HG03066 (cell line): Measurements from ENCODE around the gene C1QL2.

Experiments used
- ATAC-seq: cut with Tn5 transposase; IDR thresholded peaks from one replicate; pipeline ENCODE4 v1.9.1; 2021; ENCODE audit warnings: low read depth; ENCODE audit not compliant: unreplicated experiment

Gene C1QL2

DNA sequence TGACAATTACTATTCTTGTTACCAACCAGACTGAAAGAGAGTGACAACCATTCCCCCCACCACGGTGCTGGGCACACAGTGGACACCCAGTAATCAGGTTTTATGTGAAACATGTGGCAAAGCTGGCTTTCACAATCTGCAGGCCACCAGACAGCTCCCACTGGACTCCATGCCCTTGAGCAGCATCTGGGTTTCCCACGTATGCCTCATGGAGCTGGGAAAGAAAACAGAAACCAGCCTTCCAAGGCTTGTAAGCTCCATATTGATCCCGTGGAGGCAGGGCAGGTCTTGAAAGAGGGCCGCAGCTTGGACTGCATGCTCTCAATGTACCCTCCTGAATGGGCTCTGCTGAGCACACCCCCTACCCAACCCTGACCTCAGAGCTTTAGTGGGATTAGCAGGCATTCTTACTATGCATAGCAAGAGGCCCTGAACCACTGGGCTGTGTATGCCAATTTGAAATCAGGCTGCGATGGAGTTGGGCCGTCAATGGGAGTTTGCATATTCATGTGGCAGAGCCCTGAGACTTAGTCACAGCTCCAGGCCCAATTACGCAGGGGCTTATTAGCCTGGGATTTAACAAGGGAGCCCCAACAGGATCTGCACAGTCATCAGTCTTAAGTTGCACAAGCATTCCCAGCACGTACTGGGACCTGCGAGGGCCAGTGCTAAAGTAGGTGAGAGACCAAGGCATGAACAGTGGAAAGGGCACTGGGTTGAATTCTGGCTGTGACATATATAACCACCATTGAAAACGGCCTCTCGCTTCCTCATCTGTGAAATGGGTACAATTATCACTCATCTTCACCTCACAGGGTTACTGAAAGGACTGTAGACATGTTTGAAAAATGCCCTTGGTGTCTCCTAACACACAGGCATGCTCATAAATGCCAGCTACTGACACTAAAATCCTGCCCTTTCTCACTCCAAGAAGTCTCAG is 10.5 kb downstream of the C1QL2 start:
- ATAC-seq = no peak

GRCh38 chr2:119144806-119145205 is 13.7 kb downstream of the C1QL2 start:
- ATAC-seq = no peak

DNA sequence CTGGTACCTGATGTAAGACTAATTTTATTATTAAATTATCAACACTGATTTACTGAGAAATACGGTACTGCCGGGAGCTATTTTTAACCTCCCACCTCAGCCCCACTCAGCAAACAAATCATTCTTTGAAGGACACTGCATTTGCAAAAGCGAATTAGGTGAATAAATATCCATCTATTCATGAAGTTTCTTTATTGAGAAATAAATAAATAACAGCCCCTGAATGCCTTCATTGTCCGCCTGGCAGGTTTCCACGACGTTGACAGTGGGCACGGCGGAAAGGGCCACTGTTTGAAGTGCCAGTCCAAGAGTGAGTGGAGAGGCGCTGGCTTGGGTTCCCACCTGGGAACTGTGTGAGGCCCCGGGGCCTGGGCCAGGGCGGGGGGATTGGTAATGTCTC is 15.7 kb downstream of the C1QL2 start:
- no peak for ATAC-seq

DNA sequence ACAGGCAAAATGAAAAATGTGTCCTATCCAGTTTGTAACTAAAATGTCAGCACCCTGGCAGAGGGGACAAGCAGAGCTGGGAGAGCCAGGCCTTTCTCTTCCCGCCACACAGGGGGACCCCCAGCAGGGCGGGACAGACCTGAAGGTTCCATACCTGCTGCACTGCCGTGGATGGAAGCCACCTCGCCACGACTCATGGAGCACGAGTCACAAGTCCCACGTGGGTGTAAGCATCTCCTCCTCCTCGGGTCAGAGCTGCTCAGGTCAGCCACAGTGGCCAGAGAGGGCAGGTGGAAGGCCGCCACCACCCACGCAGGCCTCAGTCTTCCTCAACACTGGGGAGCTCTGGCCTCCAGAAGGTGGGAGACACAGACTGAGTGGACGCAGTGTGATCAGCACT is 21.0 kb downstream of the C1QL2 start:
- ATAC-seq = no peak

GRCh38 chr2:119136872-119137271 is 21.7 kb downstream of the C1QL2 start:
- no peak for ATAC-seq

- ATAC-seq = no peak
Measured at GRCh38 chr2:119136093-119136492, 22.5 kb downstream of the C1QL2 start.

DNA sequence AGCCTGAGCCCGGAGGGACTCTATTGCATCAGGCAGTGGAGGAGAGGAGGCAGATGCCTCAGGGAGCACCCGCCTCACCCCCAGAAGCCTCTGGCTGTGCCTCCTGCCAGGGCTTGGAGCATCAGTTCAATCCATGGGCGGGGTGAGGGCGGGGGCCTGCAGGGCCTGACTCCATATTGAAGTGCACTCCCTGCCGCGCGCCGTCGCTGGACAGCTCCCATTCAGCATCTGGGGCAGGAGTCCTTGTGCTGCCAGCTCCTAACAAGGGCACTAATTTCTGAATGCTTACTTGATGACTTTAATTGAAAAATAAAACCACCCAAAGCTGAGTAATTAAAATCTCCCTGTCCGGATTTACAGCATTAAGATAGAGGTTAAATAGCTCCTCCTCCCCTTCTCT is 23.8 kb downstream of the C1QL2 start:
- no peak for ATAC-seq

DNA sequence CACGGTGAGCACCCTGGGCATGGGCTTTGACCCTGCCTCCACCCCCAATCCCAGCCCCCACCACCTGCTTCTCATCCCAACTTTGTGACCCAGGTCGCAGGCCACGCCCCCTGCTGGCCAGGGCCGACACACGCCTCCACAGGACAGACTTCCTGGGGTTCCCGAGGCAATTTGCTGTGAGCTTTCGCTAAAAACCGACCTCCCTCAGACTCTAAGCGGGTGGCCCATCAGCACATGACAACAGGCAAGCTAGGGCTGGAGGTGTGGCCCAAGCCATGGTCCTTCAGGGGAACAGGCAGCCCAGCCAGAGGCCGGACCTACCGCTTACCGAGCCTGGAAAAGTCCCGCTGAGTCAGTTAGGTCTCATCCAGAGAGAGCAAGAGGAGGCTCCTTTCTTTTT is 31.9 kb downstream of the C1QL2 start:
- ATAC-seq = no peak

DNA sequence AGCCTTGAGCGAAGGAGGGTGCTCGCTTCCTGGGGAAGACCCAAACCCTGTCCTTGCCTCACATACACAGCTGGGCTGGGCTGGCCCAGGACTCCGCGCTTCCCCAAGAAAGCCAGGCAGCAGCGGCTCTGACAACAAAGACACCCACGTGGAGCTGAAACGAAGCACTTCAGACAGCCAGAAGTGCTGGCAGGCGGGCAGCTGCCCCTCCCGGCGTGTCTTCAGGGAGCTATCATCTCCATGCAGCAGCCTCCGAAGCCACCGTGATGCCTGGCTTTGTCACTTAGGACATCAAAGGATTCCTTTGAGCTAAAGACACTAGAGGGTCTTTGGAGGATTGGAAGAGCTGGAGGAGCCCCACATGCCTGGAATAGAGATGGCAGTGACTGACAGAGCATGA is 35.2 kb downstream of the C1QL2 start:
- ATAC-seq = no peak

DNA sequence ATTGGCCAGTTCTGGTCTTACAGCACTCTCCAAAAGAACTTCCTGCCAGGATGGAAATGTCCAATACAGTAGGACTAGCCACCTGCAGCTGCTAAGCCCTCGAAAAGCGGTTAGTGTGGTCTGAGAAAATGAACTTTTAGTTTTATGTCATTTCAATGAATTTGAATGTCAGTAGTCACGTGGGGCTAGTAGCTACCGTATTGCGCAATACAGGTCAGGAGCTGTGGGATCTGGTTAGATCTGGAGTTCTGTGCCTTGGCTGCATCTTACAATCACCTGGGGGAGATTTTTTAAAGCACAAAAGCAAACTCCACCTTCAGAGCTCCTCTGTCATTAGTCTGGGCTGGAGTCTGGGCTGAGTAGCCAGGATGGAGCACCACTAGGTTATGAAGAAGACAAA is 35.9 kb downstream of the C1QL2 start:
- no peak for ATAC-seq

DNA sequence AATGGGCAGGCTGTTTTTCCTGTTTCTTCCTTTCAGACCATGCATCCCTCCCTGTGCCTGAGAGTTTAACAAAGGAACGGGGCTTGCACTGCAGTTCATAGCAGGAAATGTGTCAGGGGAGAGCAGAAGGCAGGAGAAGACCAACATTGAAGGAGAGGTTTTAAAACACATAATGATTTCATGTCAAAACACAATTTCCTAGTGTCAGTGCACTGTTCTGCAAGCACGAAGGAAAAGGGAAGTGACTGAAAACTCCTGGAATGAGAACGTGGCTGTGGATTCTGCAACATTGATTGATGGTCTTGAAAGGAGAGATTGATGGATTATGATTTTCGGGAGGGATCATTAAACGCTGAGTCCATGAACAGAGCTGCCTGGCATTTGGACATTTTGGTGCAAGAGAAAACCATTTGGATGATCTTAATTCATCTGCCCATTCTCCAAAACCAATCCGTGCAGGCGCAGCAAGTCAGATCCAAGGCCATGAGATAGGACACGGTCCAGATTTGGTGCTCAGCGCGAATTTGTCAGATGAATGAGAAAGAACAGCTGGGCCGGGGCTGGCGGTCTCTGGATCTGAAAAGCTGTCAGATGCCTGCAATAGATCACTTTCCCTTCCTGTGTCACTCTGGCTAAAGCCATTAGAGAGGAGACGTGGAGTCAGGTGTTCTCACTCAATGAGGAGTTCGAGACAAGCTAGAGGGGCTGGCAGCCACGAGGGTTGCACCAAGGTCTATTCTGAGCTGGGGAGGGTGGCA is 38.4 kb downstream of the C1QL2 start:
- ATAC-seq = no peak

GRCh38 chr2:119119076-119119785 is 39.3 kb downstream of the C1QL2 start:
- ATAC-seq = no peak

DNA sequence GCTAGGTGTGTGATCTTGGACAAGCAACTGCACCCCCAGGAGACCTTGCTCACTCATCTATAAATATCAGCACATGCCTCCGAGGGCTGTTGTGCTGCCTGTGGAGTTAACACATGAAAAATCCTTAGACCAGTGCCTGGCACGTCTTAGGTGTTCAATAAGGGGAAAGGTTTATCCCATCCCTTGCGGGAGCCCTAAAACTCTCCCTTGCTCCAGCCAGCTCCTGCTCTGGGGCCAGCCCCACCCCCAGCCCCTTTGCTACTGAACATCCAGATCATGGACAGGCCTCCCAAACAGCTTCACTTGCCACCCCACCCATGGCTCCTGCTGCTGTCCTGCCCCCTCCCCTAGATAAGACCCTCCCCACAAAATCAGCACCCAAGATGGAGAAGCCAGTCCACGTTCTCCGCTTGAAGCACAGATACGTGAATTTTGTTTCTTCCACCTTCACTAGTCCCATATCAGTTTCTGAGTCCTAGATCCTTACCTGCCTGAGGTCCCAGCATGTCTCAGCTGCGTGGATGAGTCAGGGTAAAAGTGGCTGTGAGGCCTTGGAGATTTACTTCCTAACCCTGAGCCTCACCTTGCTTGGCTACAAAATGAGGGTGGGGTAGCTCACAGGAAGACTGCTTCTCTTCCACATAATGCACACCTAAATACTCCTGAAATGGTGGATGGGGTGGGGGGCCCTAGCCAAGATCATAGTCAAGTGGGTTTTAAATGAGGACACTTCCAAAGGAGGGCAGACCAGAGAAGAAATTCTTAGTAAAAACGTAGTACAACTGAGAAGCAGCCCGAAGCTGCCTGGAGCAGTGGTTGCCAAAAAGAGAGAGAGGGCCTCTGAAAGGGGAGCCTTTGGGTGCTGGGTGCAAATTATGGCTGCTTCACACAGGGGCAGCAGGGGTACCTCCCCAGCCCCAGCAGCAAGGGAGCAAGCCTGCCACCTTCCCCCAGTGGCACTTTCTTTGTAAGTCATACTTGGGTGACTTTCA is 40.4 kb downstream of the C1QL2 start:
- ATAC-seq = no peak

DNA sequence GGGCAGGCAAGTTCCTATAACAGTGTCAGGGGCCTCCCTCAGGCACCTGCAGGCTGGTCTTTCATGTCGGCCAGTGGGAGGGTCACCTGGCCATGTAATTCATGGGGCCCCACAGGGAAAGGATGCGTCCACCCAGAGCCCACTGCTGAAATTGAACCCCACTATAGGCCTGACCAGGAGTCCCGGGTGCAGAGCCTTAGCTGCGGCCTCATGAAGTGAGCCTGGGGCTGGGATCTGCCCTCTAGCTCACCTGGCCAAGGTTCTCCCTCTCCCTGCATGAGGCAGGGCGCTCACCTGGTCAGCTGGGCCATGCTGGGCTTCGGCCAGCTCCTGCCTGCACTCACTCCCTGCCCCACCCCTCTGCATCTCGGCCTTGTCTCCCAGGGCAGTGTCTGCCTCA is 41.1 kb downstream of the C1QL2 start:
- no peak for ATAC-seq

GRCh38 chr2:119116411-119117295 is 41.9 kb downstream of the C1QL2 start:
- ATAC-seq = no peak

- ATAC-seq = no peak
Measured at GRCh38 chr2:119114266-119114665, 44.3 kb downstream of the C1QL2 start.

DNA sequence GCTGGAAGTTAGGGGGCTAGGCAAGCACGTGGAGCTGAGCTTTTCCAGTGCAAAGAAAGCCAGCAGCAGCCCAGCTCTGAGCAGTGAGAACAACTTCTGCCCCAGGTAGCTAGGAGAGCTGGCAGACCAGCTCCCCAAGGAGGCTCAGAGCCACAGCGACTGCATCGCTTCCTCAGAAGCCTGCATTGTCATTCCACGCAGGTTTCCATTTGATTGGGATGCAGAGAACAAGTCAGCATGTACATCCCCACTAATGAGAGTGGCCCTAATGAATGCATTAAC is 45.1 kb downstream of the C1QL2 start:
- no peak for ATAC-seq

- ATAC-seq = no peak
Measured at GRCh38 chr2:119112770-119113488, 45.6 kb downstream of the C1QL2 start.

- no peak for ATAC-seq
Measured at GRCh38 chr2:119112230-119112629, 46.3 kb downstream of the C1QL2 start.
